Activated naive CD4-positive, alpha-beta T cell treated with anti-CD3 and anti-CD28 coated beads, Interleukin-2, amount 50 U/mL, for 16 hours (primary cell): Measurements from ENCODE around the gene ANTXRL.
"Not testable (repeated sequence)": the region's sequence is repeated elsewhere in the genome, so short reads cannot be mapped to it uniquely, and the experiment has no call there.

Experiments used
- DNase-seq: peaks from one replicate; pipeline ENCODE4 v3.0.0-alpha.2; 2020

Gene ANTXRL

DNA sequence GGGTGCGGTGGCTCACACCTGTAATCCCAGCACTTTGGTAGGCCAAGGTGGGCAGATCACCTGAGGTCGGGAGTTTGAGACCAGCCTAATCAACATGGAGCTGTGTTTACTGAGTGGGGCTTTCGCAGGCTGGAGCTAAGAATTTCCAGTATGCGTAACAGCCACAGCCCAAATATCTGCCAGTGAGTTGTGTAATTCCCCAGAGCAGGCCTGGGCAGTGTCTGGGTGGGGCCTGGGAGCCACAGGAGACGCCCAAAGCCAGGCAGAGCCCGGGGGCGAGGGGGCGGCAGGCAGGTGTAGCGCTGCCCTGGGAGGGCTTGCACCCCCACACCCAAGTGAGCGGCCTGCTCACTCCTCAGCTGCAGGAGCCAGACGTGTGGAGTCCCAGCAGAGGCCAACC, 88.6 kb downstream of the ANTXRL start, which contains the start of gene ANXA8L1:
TSS of gene ANXA8L1 (plus strand) at position 371 of the 400 bp plus-strand sequence. CDS start 76 bp downstream, outside the sequence.
- DNase-seq: not testable (repeated sequence)

DNA sequence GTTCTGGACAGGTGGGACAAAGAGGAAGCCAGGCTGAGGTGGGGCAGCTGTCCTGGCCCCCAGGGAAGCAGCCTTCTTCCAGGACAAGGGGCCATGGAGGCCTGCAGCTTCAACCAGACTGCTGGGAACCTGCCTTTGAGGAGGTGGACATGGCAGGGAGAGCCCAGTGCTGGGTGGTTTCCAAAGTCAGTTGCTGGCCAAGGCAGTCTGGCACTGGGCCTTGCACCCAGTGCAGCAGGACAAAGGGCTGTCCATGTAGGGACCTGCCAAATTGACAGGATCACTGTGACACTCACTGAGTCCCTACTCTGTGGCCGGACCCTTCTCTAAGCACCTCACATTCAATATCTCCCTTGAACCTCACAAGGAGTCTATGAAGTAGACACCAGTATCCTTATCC, 90.2 kb downstream of the ANTXRL start:
- DNase-seq: not testable (repeated sequence)

DNA sequence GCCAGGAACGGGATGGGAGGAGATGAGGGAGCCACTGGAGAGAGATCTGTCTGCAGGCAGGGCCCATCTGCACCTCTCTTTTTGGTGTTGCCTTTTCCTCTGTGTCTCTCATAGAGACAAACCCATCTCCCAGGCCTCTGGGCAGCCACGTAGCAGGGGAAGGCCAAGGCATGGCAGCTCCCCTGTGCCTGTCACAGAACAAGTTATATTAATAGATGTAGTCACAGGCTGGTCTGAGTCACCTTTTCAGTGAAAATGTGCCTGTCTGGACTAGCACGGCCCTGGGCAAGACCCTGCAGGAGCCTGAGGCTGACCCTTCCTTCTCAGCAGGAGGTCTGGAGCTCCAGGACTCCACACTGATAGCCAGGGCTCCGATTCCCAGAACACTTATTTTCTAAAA, 90.9 kb downstream of the ANTXRL start:
- DNase-seq: not testable (repeated sequence)

DNA sequence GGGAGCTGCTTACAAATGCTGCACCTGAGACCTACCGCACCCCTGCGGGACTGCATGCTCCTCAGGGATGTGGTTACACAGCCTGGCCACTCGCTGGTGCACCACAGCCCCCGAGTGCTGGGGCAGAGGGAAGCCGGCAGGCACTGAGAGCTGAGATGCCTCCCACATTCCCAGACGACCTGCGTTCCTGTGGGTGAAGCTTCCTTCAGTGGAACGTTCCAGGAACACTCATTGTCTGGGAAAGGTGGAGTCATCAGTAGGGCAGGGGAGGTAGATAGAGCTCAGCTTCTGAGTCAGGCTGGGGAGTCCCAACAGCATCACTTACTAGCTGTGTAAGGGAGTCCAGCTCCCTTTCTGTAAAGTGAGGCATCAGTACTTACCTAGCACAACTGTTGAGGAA, 91.3 kb downstream of the ANTXRL start:
- not testable (repeated sequence) for DNase-seq

DNA sequence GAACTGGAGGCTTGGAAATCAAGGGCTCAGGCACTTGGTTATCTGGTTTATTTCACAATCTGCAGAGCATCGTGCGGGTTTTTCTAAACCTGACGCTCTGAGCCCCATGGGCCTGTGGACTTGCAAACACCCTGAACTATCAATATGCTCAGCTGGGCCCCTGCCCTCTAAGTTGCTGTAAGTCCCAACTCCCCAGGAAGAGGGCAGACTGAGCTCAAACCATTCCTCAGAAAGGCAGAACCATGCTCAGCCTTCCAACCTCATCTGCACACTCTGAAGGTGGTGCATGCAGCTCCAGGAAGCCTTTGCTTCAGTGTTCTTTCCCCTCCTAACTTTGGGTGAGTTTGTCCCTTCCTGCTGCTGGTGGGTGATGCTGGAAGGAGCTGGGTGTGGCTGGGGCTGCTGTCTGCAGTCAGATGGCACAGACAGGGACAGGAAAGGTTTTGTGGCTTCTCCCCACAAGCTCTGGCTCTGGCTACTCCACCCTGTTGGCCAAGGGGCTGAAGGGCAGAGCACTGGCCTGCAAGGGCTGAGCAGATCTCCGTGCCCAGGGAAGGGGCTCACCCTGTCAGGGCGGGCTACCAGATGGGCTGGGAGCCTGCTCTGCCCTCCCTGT, 92.5 kb downstream of the ANTXRL start:
- not testable (repeated sequence) for DNase-seq
